Right lobe of liver (tissue), 6 donors: ENCODE data around the gene SEL1L. TPM values are rescaled to one million over a fixed set of nuclear protein-coding genes. Genes with fewer than 3 reads are reported as not detected.

Experiments used
- ATAC-seq, 4 donors: fragments of 200-7000 bp; cut with Tn5 transposase; one replicate each; pipeline ENCODE4 v1.9.1; 2020; ENCODE audit warnings: mild to moderate bottlenecking in 4 of 4, moderate library complexity in 4 of 4
- DNase-seq, 3 donors: peaks; one replicate each; pipeline ENCODE4 v3.0.0-alpha.2; 2020
- H3K27ac ChIP-seq, 3 donors: fragments of 200-600 bp; one replicate each; pipeline ENCODE4 v1.8.0; 2022
- H3K27me3 ChIP-seq, 2 donors: fragments of 200-600 bp; one replicate each; pipeline ENCODE4 v1.8.0; 2022
- H3K36me3 ChIP-seq, 4 donors: fragments of 200-600 bp; sonication (generic) in 1 of 4; one replicate each; pipeline versions ENCODE4 v1.5.1 to v1.8.0; 2017 to 2022; ENCODE audit warnings: control low read depth in 1 of 4
- H3K4me1 ChIP-seq, 4 donors: fragments of 200-600 bp; sonication (generic) in 1 of 4; one replicate each; pipeline versions ENCODE4 v1.5.1 to v1.8.0; 2017 to 2022; ENCODE audit warnings: control low read depth in 1 of 4
- H3K4me3 ChIP-seq, 3 donors: fragments of 200-600 bp; one replicate each; pipeline ENCODE4 v1.8.0; 2022
- H3K9me3 ChIP-seq, 4 donors: fragments of 200-600 bp; sonication (generic) in 1 of 4; one replicate each; pipeline versions ENCODE4 v1.5.1 to v1.8.0; 2017 to 2022; ENCODE audit warnings: control low read depth in 1 of 4
- CTCF ChIP-seq, 4 donors: fragments of 200-600 bp in 3 of 4; fragments of 450-650 bp in 1 of 4; IDR thresholded peaks; one replicate each; pipeline versions ENCODE4 v1.5.1 to v1.8.0; 2016 to 2022; ENCODE audit warnings: antibody characterized with exemption in 4 of 4, mild to moderate bottlenecking in 2 of 4
- POLR2A ChIP-seq: fragments of 450-650 bp; IDR thresholded peaks from one replicate; pipeline ENCODE4 v1.6.1; 2017; ENCODE audit warnings: antibody characterized with exemption, mild to moderate bottlenecking
- WGBS: methylation state at CpG from one replicate; pipeline ENCODE4 v1.1.6; 2018; ENCODE audit warnings: low coverage, low lambda C conversion rate; ENCODE audit not compliant: insufficient coverage; ENCODE audit errors: missing lambda C conversion rate; 5-methylcytosine and 5-hydroxymethylcytosine counted together
- intact Hi-C, 2 donors: fragments of 100-400 bp; cut with DNase I; formaldehyde crosslinking; loops; one replicate each; pipeline versions ENCODE4 v1.11.2 to v1.14.1; 2022
- total RNA-seq, 6 experiments: library from RNA; depleted of rRNA in 2 of 6; stranded (reverse); fragments of >200 nt in 2 of 6; fragmentation: NEBNext Ultra II Directional in 3 of 6; extraction: Animal tissue kit (Norgen Biotek cat#: 25700) in 3 of 6; gene quantifications; one replicate each; pipeline versions ENCODE4 v1.1.0 to v1.2.4, GENCODE V29; 2016 to 2023
- donor health status: DM: no; HTN: yes; CAD: no.
- donor health status: DM: no; HTN: no; CAD: no.
- donor health status: DM: no; HTN: no; CAD: no.
- donor health status: DM: no; HTN: yes; CAD: no.
- donor health status: DM: no; HTN: yes; CAD: no.

Gene SEL1L
- total RNA-seq, 6 experiments from 2014 or later: 60.7 to 146 (median 123) TPM

GRCh38 chr14:81429028-81429427 is 104.6 kb downstream of the SEL1L start:
- Histone ChIP-seq H3K27ac (no peak overlapping the region), H3K27me3 (no peaks in the 10 kb centered on the region), H3K36me3 (no peaks in the 10 kb centered on the region), H3K9me3 (no peaks in the 10 kb centered on the region), H3K4me3 (no peak overlapping the region), H3K4me1 (peaks cover 0 to 7% (median 0%) of the 10 kb centered on the region in 4 donors)
- WGBS: 70% methylated on average over 1 of the region's 1 CpG
- ATAC-seq (no peak), DNase-seq (no peak)
- TF ChIP-seq CTCF (IDR thresholded peaks at IDR 0.05) (no peak), POLR2A (no peak)
- intact Hi-C loops: no loop called here

GRCh38 chr14:81427348-81428058 is 106.2 kb downstream of the SEL1L start:
- 43% methylated on average over 8 of the region's 8 CpGs for WGBS
- ATAC-seq (peak; percentile 52 to 67 (median 55)), DNase-seq (peak in 1 of 3 donors; percentile 21)
- H3K36me3 ChIP-seq: no peaks in the 10 kb centered on the region
- intact Hi-C loops: no loop called here
- no peak for TF ChIP-seq CTCF (IDR thresholded peaks at IDR 0.05)
- no peak for TF ChIP-seq POLR2A
- H3K4me3 ChIP-seq: no peak overlapping the region
- peaks cover 0 to 7% (median 0%) of the 10 kb centered on the region in 4 donors for H3K4me1 ChIP-seq
- H3K27ac ChIP-seq: no peak overlapping the region
- H3K9me3 ChIP-seq: no peaks in the 10 kb centered on the region
- H3K27me3 ChIP-seq: no peaks in the 10 kb centered on the region

GRCh38 chr14:81423504-81423903 is 110.1 kb downstream of the SEL1L start:
- no peak for DNase-seq

More at GRCh38 chr14:81423504-81423903, 110.1 kb downstream of the SEL1L start:
- no peaks in the 10 kb centered on the region for H3K9me3 ChIP-seq
- no peaks in the 10 kb centered on the region for H3K36me3 ChIP-seq
- TF ChIP-seq CTCF (IDR thresholded peaks at IDR 0.05): no peak
- TF ChIP-seq POLR2A: no peak
- ATAC-seq: peak; percentile 59 to 77 (median 73)
- 29% methylated on average over 4 of the region's 6 CpGs for WGBS
- peaks cover 0 to 3% (median 0%) of the 10 kb centered on the region in 4 donors for H3K4me1 ChIP-seq
- intact Hi-C loops: no loop called here
- H3K27me3 ChIP-seq: no peaks in the 10 kb centered on the region
- peak overlapping the region in 1 of 3 donors; percentile 21 for H3K27ac ChIP-seq
- no peak overlapping the region for H3K4me3 ChIP-seq

Other genes starting within 250 kb of the SEL1L start
- 10 to 100 TPM in 3 of 6 experiments, 1 to 10 TPM in 3; 4.9 to 23.7 (median 10.7) TPM for gene STON2, start 133.5 kb downstream of the SEL1L start, total RNA-seq